Smooth muscle cell (in vitro differentiated cells): ENCODE data around the gene DDX49. TPM values are rescaled to one million over a fixed set of nuclear protein-coding genes. Genes with fewer than 3 reads are reported as not detected.
"Not testable (repeated sequence)": the region's sequence is repeated elsewhere in the genome, so short reads cannot be mapped to it uniquely, and the experiment has no call there.

Experiments
- DNase-seq: peaks from one replicate; lab custom pipeline; 2025; ENCODE audit not compliant: unreplicated experiment; lab: John Stamatoyannopoulos, UW
- H2AFZ ChIP-seq: fragments of 200-600 bp; sonication (generic); 2 replicates; pipeline ENCODE4 v1.6.0; 2016; ENCODE audit warnings: antibody characterized with exemption, low read depth, mild to moderate bottlenecking
- H3F3A ChIP-seq: fragments of 200-600 bp; sonication (generic); 2 replicates; pipeline ENCODE4 v1.6.0; 2017; ENCODE audit warnings: antibody characterized with exemption, low read depth
- H3K27ac ChIP-seq: fragments of 200-600 bp; sonication (generic); 2 replicates; pipeline ENCODE4 v1.5.1; 2016; ENCODE audit warnings: low read depth, mild to moderate bottlenecking
- H3K27me3 ChIP-seq: fragments of 200-600 bp; sonication (generic); 2 replicates; pipeline ENCODE4 v1.6.1; 2016; ENCODE audit warnings: low read depth, mild to moderate bottlenecking
- H3K36me3 ChIP-seq: fragments of 200-600 bp; sonication (generic); 2 replicates; pipeline ENCODE4 v1.5.1; 2016; ENCODE audit warnings: low read depth
- H3K4me1 ChIP-seq: fragments of 200-600 bp; sonication (generic); 2 replicates; pipeline ENCODE4 v1.5.1; 2016; ENCODE audit warnings: low read depth
- H3K4me2 ChIP-seq: fragments of 200-600 bp; sonication (generic); 2 replicates; pipeline ENCODE4 v1.6.0; 2016; ENCODE audit warnings: mild to moderate bottlenecking
- H3K4me3 ChIP-seq: fragments of 200-600 bp; sonication (generic); 2 replicates; pipeline ENCODE4 v1.5.1; 2016; ENCODE audit warnings: mild to moderate bottlenecking
- H3K79me2 ChIP-seq: fragments of 200-600 bp; sonication (generic); 2 replicates; pipeline ENCODE4 v1.6.0; 2016; ENCODE audit warnings: low read depth, mild to moderate bottlenecking
- H3K9ac ChIP-seq: fragments of 200-600 bp; sonication (generic); 2 replicates; pipeline ENCODE4 v1.6.0; 2016; ENCODE audit warnings: low read depth
- H3K9me3 ChIP-seq: fragments of 200-600 bp; sonication (generic); replicated peaks from 2 replicates; pipeline ENCODE4 v1.5.1; 2016; ENCODE audit warnings: low read depth
- H4K20me1 ChIP-seq: fragments of 200-600 bp; sonication (generic); 2 replicates; pipeline ENCODE4 v1.6.0; 2016; ENCODE audit warnings: low read depth
- CTCF ChIP-seq: fragments of 200-600 bp; sonication (generic); IDR thresholded peaks from 2 replicates; pipeline ENCODE4 v1.5.1; 2017; ENCODE audit warnings: borderline replicate concordance, mild to moderate bottlenecking, antibody characterized with exemption; ENCODE audit not compliant: insufficient read depth, poor library complexity, severe bottlenecking
- WGBS: methylation state at CpG from one replicate; pipeline ENCODE4 v1.1.7; 2016; ENCODE audit warnings: low lambda C conversion rate; 5-methylcytosine and 5-hydroxymethylcytosine counted together
- polyA plus RNA-seq: library from polyadenylated mRNA; unstranded; fragments of >200 nt; fragmentation: Nextera tagmentation; extraction: Ambion mirVana; gene quantifications from 2 replicates; pipeline ENCODE4 v1.2.1, GENCODE V29; 2016
- total RNA-seq: library from RNA; depleted of rRNA; stranded (reverse); fragments of >200 nt; gene quantifications from 2 replicates; pipeline ENCODE4 v1.2.3, GENCODE V29; 2014

DDX49 gene
- total and polyA plus RNA-seq, 2 experiments from 2014 or later: 36.1 to 39.6 TPM

GRCh38 chr19:18910801-18911436 is 8.6 kb upstream of the DDX49 start:
- no peaks in the 10 kb centered on the region for H3K27me3 ChIP-seq
- no peak overlapping the region for H2AFZ ChIP-seq
- H3K9ac ChIP-seq: no peak overlapping the region
- H3K4me1 ChIP-seq: no peaks in the 10 kb centered on the region
- peaks cover 89% of the 10 kb centered on the region for H4K20me1 ChIP-seq
- H3K4me2 ChIP-seq: no peak overlapping the region
- 98% methylated on average over 19 of the region's 19 CpGs for WGBS
- H3K9me3 ChIP-seq: no peaks in the 10 kb centered on the region
- TF ChIP-seq CTCF: no peak
- no peak overlapping the region for H3K4me3 ChIP-seq
- no peak for DNase-seq
- H3K36me3 ChIP-seq: no peaks in the 10 kb centered on the region
- peaks cover 42% of the 10 kb centered on the region for H3K79me2 ChIP-seq
- H3K27ac ChIP-seq: no peak overlapping the region
- no peaks in the 10 kb centered on the region for H3F3A ChIP-seq

GRCh38 chr19:18912933-18913332 is 6.6 kb upstream of the DDX49 start:
- H3K27me3 ChIP-seq: no peaks in the 10 kb centered on the region
- H3K9ac ChIP-seq: no peak overlapping the region
- H3K4me3 ChIP-seq: no peak overlapping the region
- peaks cover 81% of the 10 kb centered on the region for H4K20me1 ChIP-seq
- H3K27ac ChIP-seq: no peak overlapping the region
- H3K4me1 ChIP-seq: no peaks in the 10 kb centered on the region
- H3K36me3 ChIP-seq: no peaks in the 10 kb centered on the region
- DNase-seq: no peak
- peaks cover 62% of the 10 kb centered on the region for H3K79me2 ChIP-seq
- H3K9me3 ChIP-seq: no peaks in the 10 kb centered on the region
- no peak overlapping the region for H3K4me2 ChIP-seq
- WGBS: 96% methylated on average over 12 of the region's 14 CpGs
- TF ChIP-seq CTCF: no peak
- no peak overlapping the region for H2AFZ ChIP-seq
- H3F3A ChIP-seq: no peaks in the 10 kb centered on the region

GRCh38 chr19:18913466-18913865 is 6.0 kb upstream of the DDX49 start:
- DNase-seq: no peak
- Histone ChIP-seq H3K4me1 (no peaks in the 10 kb centered on the region), H4K20me1 (peaks cover 79% of the 10 kb centered on the region), H3F3A (no peaks in the 10 kb centered on the region), H3K27ac (no peak overlapping the region), H3K79me2 (peaks cover 68% of the 10 kb centered on the region), H3K4me3 (no peak overlapping the region), H3K9me3 (no peaks in the 10 kb centered on the region), H2AFZ (no peak overlapping the region), H3K4me2 (no peak overlapping the region), H3K27me3 (no peaks in the 10 kb centered on the region), H3K36me3 (no peaks in the 10 kb centered on the region), H3K9ac (no peak overlapping the region)
- over 99% methylated on average over 5 of the region's 5 CpGs for WGBS
- no peak for TF ChIP-seq CTCF

GRCh38 chr19:18915639-18916038 is 3.9 kb upstream of the DDX49 start:
- H3K79me2 ChIP-seq: peaks cover 84% of the 10 kb centered on the region
- no peak for DNase-seq
- no peak overlapping the region for H3K4me3 ChIP-seq
- peaks cover 6% of the 10 kb centered on the region for H3K4me1 ChIP-seq
- peaks cover 62% of the 10 kb centered on the region for H4K20me1 ChIP-seq
- H3F3A ChIP-seq: no peaks in the 10 kb centered on the region
- H3K27ac ChIP-seq: no peak overlapping the region
- H3K4me2 ChIP-seq: no peak overlapping the region
- no peak overlapping the region for H3K9ac ChIP-seq
- H3K36me3 ChIP-seq: no peaks in the 10 kb centered on the region
- no peaks in the 10 kb centered on the region for H3K27me3 ChIP-seq
- no peak overlapping the region for H2AFZ ChIP-seq
- TF ChIP-seq CTCF: no peak
- WGBS: 88% methylated on average over 5 of the region's 5 CpGs
- H3K9me3 ChIP-seq: no peaks in the 10 kb centered on the region

- H3K27me3 ChIP-seq, H3K9ac ChIP-seq, H3F3A ChIP-seq, DNase-seq, H2AFZ ChIP-seq, H3K4me1 ChIP-seq, H3K36me3 ChIP-seq, H3K9me3 ChIP-seq, H3K27ac ChIP-seq: not testable (repeated sequence)
- H3K4me3 ChIP-seq: peak overlapping the region; percentile 93
- peak overlapping the region; percentile 88 for H3K4me2 ChIP-seq
- peaks cover 79% of the 10 kb centered on the region for H3K79me2 ChIP-seq
- 98% methylated on average over 9 of the region's 9 CpGs for WGBS
- peaks cover 44% of the 10 kb centered on the region for H4K20me1 ChIP-seq
These were observed 1.9 kb upstream of the DDX49 start for GRCh38 chr19:18917593-18917992.
